ENCODE data around the gene KCNJ15.

The KCNJ15 gene

GRCh38 chr21:38255571-38256117, 1.1 kb upstream of the KCNJ15 start:
- H4K20me1 ChIP-seq (ENCODE audit: insufficient read depth), result no peaks in the 10 kb centered on the region
- H3K36me3 ChIP-seq (ENCODE audit: insufficient read depth), result no peaks in the 10 kb centered on the region
- no peak overlapping the region for H3K4me3 ChIP-seq (IDR thresholded peaks at IDR 0.05; ENCODE audit: insufficient read depth, low read depth, low read length)
- TF ChIP-seq, protein P1, sequence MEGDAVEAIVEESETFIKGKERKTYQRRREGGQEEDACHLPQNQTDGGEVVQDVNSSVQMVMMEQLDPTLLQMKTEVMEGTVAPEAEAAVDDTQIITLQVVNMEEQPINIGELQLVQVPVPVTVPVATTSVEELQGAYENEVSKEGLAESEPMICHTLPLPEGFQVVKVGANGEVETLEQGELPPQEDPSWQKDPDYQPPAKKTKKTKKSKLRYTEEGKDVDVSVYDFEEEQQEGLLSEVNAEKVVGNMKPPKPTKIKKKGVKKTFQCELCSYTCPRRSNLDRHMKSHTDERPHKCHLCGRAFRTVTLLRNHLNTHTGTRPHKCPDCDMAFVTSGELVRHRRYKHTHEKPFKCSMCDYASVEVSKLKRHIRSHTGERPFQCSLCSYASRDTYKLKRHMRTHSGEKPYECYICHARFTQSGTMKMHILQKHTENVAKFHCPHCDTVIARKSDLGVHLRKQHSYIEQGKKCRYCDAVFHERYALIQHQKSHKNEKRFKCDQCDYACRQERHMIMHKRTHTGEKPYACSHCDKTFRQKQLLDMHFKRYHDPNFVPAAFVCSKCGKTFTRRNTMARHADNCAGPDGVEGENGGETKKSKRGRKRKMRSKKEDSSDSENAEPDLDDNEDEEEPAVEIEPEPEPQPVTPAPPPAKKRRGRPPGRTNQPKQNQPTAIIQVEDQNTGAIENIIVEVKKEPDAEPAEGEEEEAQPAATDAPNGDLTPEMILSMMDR (conservative IDR thresholded peaks at IDR 0.05; ENCODE audit: low read depth, low read length), result no peak
- no peak overlapping the region for H3K4me2 ChIP-seq
- no peak overlapping the region for H3K9ac ChIP-seq
- H3K27me3 ChIP-seq (ENCODE audit: insufficient read depth, low read depth), result no peaks in the 10 kb centered on the region
- no peak overlapping the region for H2AFZ ChIP-seq (ENCODE audit: low read depth)
- no peaks in the 10 kb centered on the region for H3K4me1 ChIP-seq (ENCODE audit: low read depth, poor library complexity, severe bottlenecking)
- H3K27ac ChIP-seq, result no peak overlapping the region
- H3K79me2 ChIP-seq (ENCODE audit: insufficient read depth, low read depth), result no peaks in the 10 kb centered on the region

- Histone ChIP-seq H3K4me2 (no peak overlapping the region), H4K20me1 (ENCODE audit: insufficient read depth) (no peaks in the 10 kb centered on the region), H3K27ac (no peak overlapping the region), H3K9ac (no peak overlapping the region), H2AFZ (ENCODE audit: low read depth) (no peak overlapping the region), H3K27me3 (ENCODE audit: insufficient read depth, low read depth) (no peaks in the 10 kb centered on the region), H3K79me2 (ENCODE audit: insufficient read depth, low read depth) (no peaks in the 10 kb centered on the region), H3K4me3 (IDR thresholded peaks at IDR 0.05; ENCODE audit: insufficient read depth, low read depth, low read length) (no peak overlapping the region), H3K36me3 (ENCODE audit: insufficient read depth) (no peaks in the 10 kb centered on the region), H3K4me1 (ENCODE audit: low read depth, poor library complexity, severe bottlenecking) (no peaks in the 10 kb centered on the region)
- TF ChIP-seq, protein P1 (conservative IDR thresholded peaks at IDR 0.05; ENCODE audit: low read depth, low read length), result no peak
Observed at GRCh38 chr21:38257667-38258066, 876 bp downstream of the KCNJ15 start.

DNA sequence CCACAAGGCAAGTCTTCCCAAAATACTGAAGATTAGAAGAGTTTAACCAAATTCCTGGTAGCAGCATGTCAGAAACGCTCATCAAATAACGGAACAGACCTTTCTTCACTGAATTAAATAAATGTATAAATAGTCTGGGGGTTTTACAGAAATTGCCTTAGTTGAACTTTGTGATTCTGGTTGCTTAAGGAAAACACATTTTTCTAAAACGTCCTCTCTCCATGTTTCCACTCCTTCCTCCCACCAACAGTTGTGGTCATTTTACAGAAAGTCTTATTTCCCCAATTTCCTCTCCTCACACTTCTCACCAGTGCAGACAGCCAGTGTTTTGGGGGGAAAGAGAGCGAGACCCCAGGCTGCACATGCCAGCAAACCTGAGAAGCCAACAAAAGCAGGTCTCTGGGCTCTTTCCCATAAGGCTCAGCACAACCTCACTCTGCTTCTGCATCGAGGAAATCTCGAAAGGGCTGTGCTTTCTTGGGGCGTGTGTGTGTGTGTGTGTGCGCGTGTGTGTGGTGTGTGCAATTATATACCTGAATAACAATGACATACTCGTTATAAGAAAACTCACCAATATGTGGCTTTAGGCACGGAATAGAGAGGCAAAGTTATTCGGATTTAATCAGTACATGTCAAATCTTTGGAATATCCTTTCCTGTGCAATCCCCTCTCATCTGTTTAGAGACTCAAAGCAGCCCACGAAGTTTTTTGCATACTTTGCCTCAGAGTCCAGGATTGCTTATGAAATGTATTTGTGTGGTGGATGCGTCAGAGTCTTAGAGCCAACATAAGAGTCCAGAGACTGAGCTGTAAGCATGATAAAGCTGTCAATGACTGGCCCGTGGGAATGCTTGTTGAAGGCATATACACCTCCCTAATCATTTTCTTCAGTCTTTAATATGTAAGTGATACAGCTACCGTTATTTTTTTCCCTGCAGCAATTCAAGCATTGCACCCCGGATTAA, 2.0 kb downstream of the KCNJ15 start:
- Histone ChIP-seq H3K9ac (no peak overlapping the region), H3K4me1 (ENCODE audit: low read depth, poor library complexity, severe bottlenecking) (no peaks in the 10 kb centered on the region), H3K79me2 (ENCODE audit: insufficient read depth, low read depth) (no peaks in the 10 kb centered on the region), H3K4me3 (IDR thresholded peaks at IDR 0.05; ENCODE audit: insufficient read depth, low read depth, low read length) (no peak overlapping the region), H3K27me3 (ENCODE audit: insufficient read depth, low read depth) (no peaks in the 10 kb centered on the region), H4K20me1 (ENCODE audit: insufficient read depth) (no peaks in the 10 kb centered on the region), H3K27ac (no peak overlapping the region), H2AFZ (ENCODE audit: low read depth) (no peak overlapping the region), H3K4me2 (no peak overlapping the region), H3K36me3 (ENCODE audit: insufficient read depth) (no peaks in the 10 kb centered on the region)
- TF ChIP-seq, protein P1 (conservative IDR thresholded peaks at IDR 0.05; ENCODE audit: low read depth, low read length), result no peak

- no peak overlapping the region for H3K4me2 ChIP-seq
- TF ChIP-seq, protein P1 (conservative IDR thresholded peaks at IDR 0.05; ENCODE audit: low read depth, low read length), result no peak
Observed at GRCh38 chr21:38259665-38260064, 2.9 kb downstream of the KCNJ15 start.

More at GRCh38 chr21:38259665-38260064, 2.9 kb downstream of the KCNJ15 start:
- Histone ChIP-seq H2AFZ (ENCODE audit: low read depth) (no peak overlapping the region), H3K36me3 (ENCODE audit: insufficient read depth) (no peaks in the 10 kb centered on the region), H3K27me3 (ENCODE audit: insufficient read depth, low read depth) (no peaks in the 10 kb centered on the region), H3K4me3 (IDR thresholded peaks at IDR 0.05; ENCODE audit: insufficient read depth, low read depth, low read length) (no peak overlapping the region), H3K27ac (no peak overlapping the region), H3K4me1 (ENCODE audit: low read depth, poor library complexity, severe bottlenecking) (no peaks in the 10 kb centered on the region), H3K9ac (no peak overlapping the region), H3K79me2 (ENCODE audit: insufficient read depth, low read depth) (no peaks in the 10 kb centered on the region), H4K20me1 (ENCODE audit: insufficient read depth) (no peaks in the 10 kb centered on the region)

All from KMS-11 (cell line).